Neuronal stem cell (in vitro differentiated cells): ENCODE results near the gene KISS1.

Source experiments
- DNase-seq: peaks from one replicate; pipeline ENCODE4 v3.0.0-alpha.2; 2013; ENCODE audit warnings: low spot score
- H2AFZ ChIP-seq: one replicate; pipeline ENCODE4 v1.6.1; 2013; ENCODE audit warnings: mild to moderate bottlenecking, low read length, inconsistent platforms
- H2AK5ac ChIP-seq: 2 replicates; pipeline ENCODE4 v1.6.1; 2013; ENCODE audit warnings: low read depth, mild to moderate bottlenecking, inconsistent platforms, low read length, moderate library complexity, mixed read lengths
- H2BK120ac ChIP-seq: 2 replicates; pipeline ENCODE4 v1.6.1; 2013; ENCODE audit warnings: low read depth, mild to moderate bottlenecking, inconsistent platforms, low read length, moderate library complexity, mixed read lengths
- H2BK12ac ChIP-seq: one replicate; pipeline ENCODE4 v1.6.1; 2013; ENCODE audit warnings: low read length, inconsistent platforms
- H2BK15ac ChIP-seq: 2 replicates; pipeline ENCODE4 v1.6.1; 2013; ENCODE audit warnings: mild to moderate bottlenecking, low read length, inconsistent platforms, mixed read lengths
- H2BK5ac ChIP-seq: one replicate; pipeline ENCODE4 v1.6.1; 2013; ENCODE audit warnings: inconsistent platforms, mild to moderate bottlenecking, low read length, moderate library complexity
- H3K14ac ChIP-seq: one replicate; pipeline ENCODE4 v1.6.1; 2013; ENCODE audit warnings: low read length, inconsistent platforms
- H3K18ac ChIP-seq: 2 replicates; pipeline ENCODE4 v1.6.1; 2013; ENCODE audit warnings: low read length, inconsistent platforms
- H3K23ac ChIP-seq: 2 replicates; pipeline ENCODE4 v1.6.1; 2013; ENCODE audit warnings: low read depth, mild to moderate bottlenecking, mixed read lengths, low read length, inconsistent platforms; ENCODE audit not compliant: poor library complexity
- H3K27ac ChIP-seq: replicated peaks from 3 replicates; pipeline ENCODE4 v1.5.1; 2013; ENCODE audit warnings: low read length, inconsistent platforms
- H3K27me3 ChIP-seq, 3 experiments: 2 replicates each; pipeline ENCODE4 v1.6.1; 2013; ENCODE audit warnings: low read length in 3 of 3, mild to moderate bottlenecking in 2 of 3, inconsistent platforms in 1 of 3, low read depth in 1 of 3, mixed read lengths in 1 of 3, moderate library complexity in 1 of 3; ENCODE audit not compliant: control insufficient read depth in 3 of 3, insufficient read depth in 3 of 3
- H3K36me3 ChIP-seq, 2 donors: replicated peaks in 1 of 2; 2 replicates each; pipeline ENCODE4 v1.6.1; 2013; ENCODE audit warnings: low read length in 2 of 2; ENCODE audit not compliant: control insufficient read depth in 2 of 2, insufficient read depth in 2 of 2
- H3K4ac ChIP-seq: 2 replicates; pipeline ENCODE4 v1.6.1; 2013; ENCODE audit warnings: inconsistent platforms, mild to moderate bottlenecking, low read length, moderate library complexity
- H3K4me1 ChIP-seq, 2 donors: 1 replicate in 1 of 2; 2 replicates in 1 of 2; pipeline ENCODE4 v1.6.1; 2013; ENCODE audit warnings: low read length in 2 of 2, low read depth in 1 of 2; ENCODE audit not compliant: control insufficient read depth in 2 of 2, insufficient read depth in 1 of 2
- H3K4me2 ChIP-seq: one replicate; pipeline ENCODE4 v1.6.1; 2013; ENCODE audit warnings: mild to moderate bottlenecking, low read length, inconsistent platforms; ENCODE audit not compliant: insufficient read depth, poor library complexity, severe bottlenecking
- H3K4me3 ChIP-seq, 2 donors: 2 replicates each; pipeline ENCODE4 v1.5.1; 2013; ENCODE audit warnings: low read length in 2 of 2, mild to moderate bottlenecking in 2 of 2, inconsistent platforms in 1 of 2, moderate library complexity in 1 of 2
- H3K79me1 ChIP-seq: one replicate; pipeline ENCODE4 v1.6.1; 2013; ENCODE audit warnings: low read depth, mild to moderate bottlenecking, inconsistent platforms, low read length, moderate library complexity
- H3K9ac ChIP-seq: one replicate; pipeline ENCODE4 v1.6.1; 2013; ENCODE audit warnings: mild to moderate bottlenecking, low read depth, low read length, inconsistent platforms; ENCODE audit not compliant: poor library complexity
- H3K9me3 ChIP-seq, 2 donors: replicated peaks in 1 of 2; 2 replicates each; pipeline versions ENCODE3 to v1.6.1; 2013; ENCODE audit warnings: low read length in 2 of 2, mild to moderate bottlenecking in 2 of 2, inconsistent platforms in 1 of 2, low read depth in 1 of 2, mixed read lengths in 1 of 2, moderate library complexity in 1 of 2; ENCODE audit not compliant: control insufficient read depth in 2 of 2, insufficient read depth in 1 of 2
- H4K8ac ChIP-seq: one replicate; pipeline ENCODE4 v1.6.1; 2013; ENCODE audit warnings: low read depth, mild to moderate bottlenecking, inconsistent platforms, low read length, moderate library complexity
- H4K91ac ChIP-seq: one replicate; pipeline ENCODE4 v1.6.1; 2013; ENCODE audit warnings: low read length, low read depth, mild to moderate bottlenecking, inconsistent platforms; ENCODE audit not compliant: poor library complexity
- WGBS, 2 donors: extraction: QIAGEN DNeasy Blood & Tissue Kit; methylation state at CpG; one replicate each; pipeline ENCODE4 v1.1.7; 2013; ENCODE audit warnings: missing lambda C conversion rate in 2 of 2, mixed read lengths in 1 of 2; ENCODE audit not compliant: insufficient read length in 2 of 2, insufficient replicate concordance in 1 of 2; ENCODE audit errors: extremely low coverage in 2 of 2; 5-methylcytosine and 5-hydroxymethylcytosine counted together

The KISS1 gene

GRCh38 chr1:204213668-204214662 lies 17.7 kb upstream of the KISS1 start, which contains the start of gene GOLT1A:
Gene GOLT1A (minus strand): TSS chr1:204213988. CDS start chr1:204213906, 82 bp downstream.
- H3K9ac ChIP-seq: no peak within 1 kb of the TSS
- no peaks in the 10 kb centered on the region for H3K36me3 ChIP-seq
- no peak within 1 kb of the TSS for H2BK12ac ChIP-seq
- H3K79me1 ChIP-seq: no peaks in the 10 kb centered on the region
- H2BK15ac ChIP-seq: peak within 1 kb of the TSS; percentile 33
- no peak within 1 kb of the TSS for H3K4ac ChIP-seq
- no peak within 1 kb of the TSS for H3K27ac ChIP-seq
- peaks cover 0 to 16% (median 3%) of the 10 kb centered on the region in 3 experiments for H3K27me3 ChIP-seq
- peak within 1 kb of the TSS; percentile 79 for H3K18ac ChIP-seq
- H3K4me1 ChIP-seq: no peaks in the 10 kb centered on the region
- no CpG with 5 or more reads among the region's 41 CpGs for WGBS, 2 donors
- H4K8ac ChIP-seq: no peak within 1 kb of the TSS
- no peaks in the 10 kb centered on the region for H3K9me3 ChIP-seq
- DNase-seq: peak; percentile 55
- H3K23ac ChIP-seq: peak within 1 kb of the TSS; percentile 70
- H2AFZ ChIP-seq: peak within 1 kb of the TSS; percentile 55
- no peak within 1 kb of the TSS for H3K14ac ChIP-seq
- peak within 1 kb of the TSS; percentile 22 for H2AK5ac ChIP-seq
- no peak within 1 kb of the TSS for H2BK120ac ChIP-seq
- H4K91ac ChIP-seq: no peak within 1 kb of the TSS
- peak within 1 kb of the TSS in 1 of 2 donors; percentile 58 for H3K4me3 ChIP-seq
- H3K4me2 ChIP-seq: peak within 1 kb of the TSS; percentile 66
- H2BK5ac ChIP-seq: no peak within 1 kb of the TSS

GRCh38 chr1:204212715-204213114 lies 16.4 kb upstream of the KISS1 start:
- no peak overlapping the region for H3K27ac ChIP-seq
- no peak overlapping the region for H3K23ac ChIP-seq
- H2BK5ac ChIP-seq: no peak overlapping the region

GRCh38 chr1:204211046-204211445 lies 14.8 kb upstream of the KISS1 start:
- Histone ChIP-seq H2BK12ac (no peak overlapping the region), H3K36me3 (no peaks in the 10 kb centered on the region), H3K4me1 (no peaks in the 10 kb centered on the region), H2AK5ac (no peak overlapping the region), H3K79me1 (no peaks in the 10 kb centered on the region), H3K23ac (no peak overlapping the region), H3K18ac (no peak overlapping the region), H3K27me3 (peaks cover 0 to 32% (median 3%) of the 10 kb centered on the region in 3 experiments), H3K9me3 (no peaks in the 10 kb centered on the region), H3K14ac (no peak overlapping the region), H2BK120ac (no peak overlapping the region), H2BK15ac (no peak overlapping the region), H3K4ac (no peak overlapping the region), H3K27ac (no peak overlapping the region), H2AFZ (no peak overlapping the region), H2BK5ac (no peak overlapping the region), H3K9ac (no peak overlapping the region), H4K8ac (no peak overlapping the region), H3K4me2 (no peak overlapping the region), H4K91ac (no peak overlapping the region), H3K4me3 (no peak overlapping the region)
- no peak for DNase-seq
- WGBS, 2 donors: no CpG with 5 or more reads among the region's 7 CpGs

More at GRCh38 chr1:204212715-204213114, 16.4 kb upstream of the KISS1 start:
- H4K8ac ChIP-seq: no peak overlapping the region
- H3K4me2 ChIP-seq: no peak overlapping the region
- no peak overlapping the region for H2BK15ac ChIP-seq
- H3K9me3 ChIP-seq: no peaks in the 10 kb centered on the region
- WGBS, 2 donors: no CpG with 5 or more reads among the region's 3 CpGs
- no peak overlapping the region for H4K91ac ChIP-seq
- no peaks in the 10 kb centered on the region for H3K79me1 ChIP-seq
- no peak overlapping the region for H3K18ac ChIP-seq
- H2BK120ac ChIP-seq: no peak overlapping the region
- no peak overlapping the region for H2AFZ ChIP-seq
- H3K9ac ChIP-seq: no peak overlapping the region
- H3K4me1 ChIP-seq: no peaks in the 10 kb centered on the region
- H3K36me3 ChIP-seq: no peaks in the 10 kb centered on the region
- H3K4ac ChIP-seq: no peak overlapping the region
- no peak overlapping the region for H3K4me3 ChIP-seq
- H2AK5ac ChIP-seq: no peak overlapping the region
- no peak overlapping the region for H2BK12ac ChIP-seq
- DNase-seq: no peak
- no peak overlapping the region for H3K14ac ChIP-seq
- peaks cover 0 to 18% (median 3%) of the 10 kb centered on the region in 3 experiments for H3K27me3 ChIP-seq

- Histone ChIP-seq H3K4me1 (peaks cover 0 to 2% of the 10 kb centered on the region in 2 donors), H3K14ac (no peak overlapping the region), H2BK5ac (no peak overlapping the region), H3K4me3 (no peak overlapping the region), H3K79me1 (no peaks in the 10 kb centered on the region), H3K36me3 (no peaks in the 10 kb centered on the region), H3K27me3 (peaks cover 0 to 56% (median 0%) of the 10 kb centered on the region in 3 experiments), H3K9ac (no peak overlapping the region), H3K4ac (no peak overlapping the region), H3K9me3 (no peaks in the 10 kb centered on the region), H3K23ac (no peak overlapping the region), H2AK5ac (no peak overlapping the region), H4K91ac (no peak overlapping the region), H2BK15ac (no peak overlapping the region), H2AFZ (peak overlapping the region; percentile 72), H3K27ac (no peak overlapping the region), H4K8ac (no peak overlapping the region), H2BK12ac (no peak overlapping the region), H2BK120ac (no peak overlapping the region), H3K18ac (no peak overlapping the region), H3K4me2 (no peak overlapping the region)
- DNase-seq: peak; percentile 62
- WGBS, 2 donors: no CpG with 5 or more reads among the region's 13 CpGs
Measured at GRCh38 chr1:204207136-204207616, 10.9 kb upstream of the KISS1 start.
